Measurements from ENCODE around the gene CAMTA1. TPM values are rescaled to one million over a fixed set of nuclear protein-coding genes. Genes with fewer than 3 reads are reported as not detected.
A peak's percentile ranks its signal among the peaks of the same experiment; 100 is the strongest.

CAMTA1 gene
- total RNA-seq, 6 donors from 2014 or later, result 38.8 to 74.0 (median 46.1) TPM

DNA sequence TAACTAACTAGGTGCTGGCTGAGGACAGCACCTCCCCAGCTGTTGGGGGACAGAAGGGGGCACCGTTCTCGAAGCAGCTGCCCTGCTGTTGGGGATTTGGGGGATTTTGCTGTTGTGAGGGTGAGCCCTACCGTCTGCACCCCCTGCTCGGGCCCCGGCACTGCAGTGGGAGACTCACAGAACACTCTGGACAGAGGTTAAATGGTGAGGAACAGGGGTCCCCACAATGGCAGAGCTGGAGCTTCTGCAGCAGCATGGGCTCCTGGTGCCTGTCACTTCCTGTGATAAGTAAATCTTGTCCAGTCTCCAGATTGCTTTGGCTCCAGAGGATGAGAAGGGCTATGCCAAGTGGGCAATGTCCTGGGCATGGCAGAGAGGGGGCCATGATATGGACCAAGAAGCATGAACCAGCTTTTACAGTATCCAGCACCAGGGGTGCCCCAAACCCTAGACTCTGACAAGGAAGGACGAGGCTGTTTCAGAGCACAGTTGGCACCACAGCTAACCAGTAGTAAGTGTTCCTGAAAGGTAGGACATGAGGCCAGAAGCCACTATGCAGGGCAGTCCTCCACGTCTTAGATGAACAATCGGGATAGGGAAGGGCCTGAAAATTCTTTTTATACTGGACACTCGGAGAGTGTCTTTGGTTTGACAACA lies 620.7 kb downstream of the CAMTA1 start:
- Histone ChIP-seq H3K4me1 (no peaks in the 10 kb centered on the region), H3K9me3 (no peaks in the 10 kb centered on the region), H3K27ac (no peak overlapping the region), H3K27me3 (no peaks in the 10 kb centered on the region), H3K36me3 (no peaks in the 10 kb centered on the region), H3K4me3 (no peak overlapping the region)
- WGBS, 2 donors, result 92 to 100% methylated on average over 4 to 9 of the region's 9 CpGs
- TF ChIP-seq EP300 (IDR thresholded peaks at IDR 0.05) (no peak), POLR2A (IDR thresholded peaks at IDR 0.05) (no peak), POLR2AphosphoS5 (IDR thresholded peaks at IDR 0.05) (no peak)
- TF ChIP-seq, protein P1, sequence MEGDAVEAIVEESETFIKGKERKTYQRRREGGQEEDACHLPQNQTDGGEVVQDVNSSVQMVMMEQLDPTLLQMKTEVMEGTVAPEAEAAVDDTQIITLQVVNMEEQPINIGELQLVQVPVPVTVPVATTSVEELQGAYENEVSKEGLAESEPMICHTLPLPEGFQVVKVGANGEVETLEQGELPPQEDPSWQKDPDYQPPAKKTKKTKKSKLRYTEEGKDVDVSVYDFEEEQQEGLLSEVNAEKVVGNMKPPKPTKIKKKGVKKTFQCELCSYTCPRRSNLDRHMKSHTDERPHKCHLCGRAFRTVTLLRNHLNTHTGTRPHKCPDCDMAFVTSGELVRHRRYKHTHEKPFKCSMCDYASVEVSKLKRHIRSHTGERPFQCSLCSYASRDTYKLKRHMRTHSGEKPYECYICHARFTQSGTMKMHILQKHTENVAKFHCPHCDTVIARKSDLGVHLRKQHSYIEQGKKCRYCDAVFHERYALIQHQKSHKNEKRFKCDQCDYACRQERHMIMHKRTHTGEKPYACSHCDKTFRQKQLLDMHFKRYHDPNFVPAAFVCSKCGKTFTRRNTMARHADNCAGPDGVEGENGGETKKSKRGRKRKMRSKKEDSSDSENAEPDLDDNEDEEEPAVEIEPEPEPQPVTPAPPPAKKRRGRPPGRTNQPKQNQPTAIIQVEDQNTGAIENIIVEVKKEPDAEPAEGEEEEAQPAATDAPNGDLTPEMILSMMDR (IDR thresholded peaks at IDR 0.05), result no peak
- peak in 1 of 2 donors; percentile 5 for DNase-seq
- ATAC-seq (ENCODE audit: low FRiP score in 2 of 2), result no peak

DNA sequence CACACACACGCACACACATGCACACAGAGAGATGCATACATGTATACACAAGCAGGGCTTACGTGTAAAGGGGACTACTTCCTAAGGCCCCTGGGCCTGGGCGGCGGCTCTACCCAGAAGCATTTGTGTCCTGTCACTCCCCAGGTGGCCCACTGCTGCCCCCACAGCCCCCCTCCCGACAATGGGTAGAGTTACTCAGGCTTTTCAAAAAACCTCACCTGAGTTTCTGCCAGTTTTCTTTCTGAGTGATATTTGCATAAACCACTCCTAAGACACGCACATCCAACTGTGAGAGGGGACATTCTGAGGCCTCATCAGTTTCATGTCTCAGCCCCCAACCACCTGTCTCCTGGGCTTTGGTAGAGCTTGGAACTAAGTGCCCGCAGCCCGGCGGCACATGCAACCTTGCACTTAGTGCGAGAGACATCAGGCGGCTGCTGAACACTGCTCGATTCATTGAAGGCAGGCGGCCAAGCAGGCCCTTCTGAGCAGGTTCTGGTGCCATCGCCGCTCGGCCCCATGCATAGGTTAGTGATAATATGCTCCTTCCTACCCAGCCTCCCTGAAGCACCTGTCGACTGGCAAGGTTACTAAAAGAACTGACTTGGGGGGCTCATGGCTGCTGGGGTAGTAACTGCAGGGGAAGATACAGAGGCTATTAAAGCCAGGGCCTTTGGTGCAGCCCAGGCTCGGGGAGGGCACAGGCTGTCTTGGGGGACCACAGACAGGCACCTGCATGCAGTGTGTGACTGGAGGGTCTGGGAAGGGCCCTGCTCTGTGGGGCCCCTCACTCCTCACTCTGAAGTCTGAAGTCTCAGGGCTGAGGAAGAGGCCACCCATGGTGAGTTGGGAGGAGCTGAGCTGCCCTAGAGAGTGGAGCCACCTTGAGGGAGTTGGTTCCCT lies 621.6 kb downstream of the CAMTA1 start:
- Histone ChIP-seq H3K9me3 (no peaks in the 10 kb centered on the region), H3K36me3 (no peaks in the 10 kb centered on the region), H3K27me3 (no peaks in the 10 kb centered on the region), H3K4me3 (no peak overlapping the region), H3K4me1 (no peaks in the 10 kb centered on the region), H3K27ac (no peak overlapping the region)
- no peak for ATAC-seq (ENCODE audit: low FRiP score in 2 of 2)
- no peak for TF ChIP-seq EP300 (IDR thresholded peaks at IDR 0.05)
- TF ChIP-seq, protein P1 (IDR thresholded peaks at IDR 0.05), result no peak
- TF ChIP-seq POLR2AphosphoS5 (IDR thresholded peaks at IDR 0.05), result no peak
- TF ChIP-seq POLR2A (IDR thresholded peaks at IDR 0.05), result no peak
- peak; percentile 15 to 57 for DNase-seq
- WGBS, 2 donors, result 78 to 93% methylated on average over 7 to 18 of the region's 18 CpGs

DNA sequence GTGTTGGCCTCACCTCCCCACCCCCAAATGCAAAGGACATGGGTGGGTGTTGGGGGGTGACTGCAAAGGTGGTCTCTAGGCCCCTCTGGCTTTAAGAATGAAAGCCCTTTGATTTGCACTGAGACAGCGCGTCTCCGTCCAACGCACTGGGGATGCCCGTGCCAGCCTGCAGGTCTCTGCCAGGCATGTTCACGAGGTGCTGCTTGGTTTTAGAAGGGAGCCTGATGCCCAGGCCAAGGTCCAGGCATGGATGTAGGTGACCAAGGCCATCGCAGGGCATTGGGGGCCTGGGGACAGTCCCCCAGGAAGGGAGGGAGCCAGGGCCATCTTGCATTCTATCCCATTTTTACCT lies 622.3 kb downstream of the CAMTA1 start:
- no peak overlapping the region for H3K27ac ChIP-seq
- TF ChIP-seq POLR2AphosphoS5 (IDR thresholded peaks at IDR 0.05), result no peak
- TF ChIP-seq EP300 (IDR thresholded peaks at IDR 0.05), result no peak
- no peak for TF ChIP-seq POLR2A (IDR thresholded peaks at IDR 0.05)
- TF ChIP-seq, protein P1 (IDR thresholded peaks at IDR 0.05), result no peak
- no peaks in the 10 kb centered on the region for H3K36me3 ChIP-seq
- no peak for ATAC-seq (ENCODE audit: low FRiP score in 2 of 2)
- H3K9me3 ChIP-seq, result no peaks in the 10 kb centered on the region
- no peaks in the 10 kb centered on the region for H3K27me3 ChIP-seq
- WGBS, 2 donors, result 95% methylated on average over 7 of the region's 7 CpGs; no CpG with 5 or more reads in 1 of the 2 donors
- no peaks in the 10 kb centered on the region for H3K4me1 ChIP-seq
- no peak overlapping the region for H3K4me3 ChIP-seq
- DNase-seq, result peak; percentile 19 to 36

DNA sequence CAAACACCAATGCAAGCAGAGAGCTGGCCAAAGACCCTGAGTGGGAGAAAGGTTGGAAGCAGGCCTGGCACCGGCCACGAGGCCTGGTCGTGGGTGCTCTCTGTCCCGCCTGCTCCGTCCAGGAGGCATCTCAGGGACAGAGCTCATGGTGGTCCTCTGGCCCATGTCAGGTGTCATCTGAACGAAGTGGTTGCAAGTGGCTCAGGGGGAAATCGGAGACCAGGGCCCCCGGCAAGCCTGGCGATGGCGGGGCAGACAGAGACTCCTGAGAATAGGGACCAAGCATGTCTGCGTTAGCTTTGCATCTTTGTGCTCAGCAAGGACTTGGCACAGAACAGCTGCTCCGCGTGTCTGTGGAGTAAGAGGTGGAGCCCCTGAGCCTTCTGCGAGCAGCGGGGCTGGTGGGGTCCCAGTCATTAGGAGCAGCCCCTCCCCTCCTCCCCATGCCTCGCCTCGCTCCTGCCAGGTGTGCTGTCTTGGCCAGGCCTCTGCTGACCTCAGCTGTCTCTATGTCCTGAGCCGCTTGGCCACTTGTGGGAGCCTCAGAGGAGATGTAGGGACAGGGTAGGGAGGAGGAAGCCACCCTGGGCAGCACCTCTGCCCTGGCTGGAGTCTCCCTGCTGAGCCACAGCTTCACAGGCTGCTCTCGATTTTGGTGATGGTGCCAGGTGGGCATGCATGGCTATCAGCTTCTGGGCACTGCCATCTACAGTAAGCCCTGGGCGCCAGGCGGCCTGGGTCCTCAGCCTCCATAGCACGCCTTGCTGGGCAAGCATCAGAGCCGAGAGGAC lies 622.9 kb downstream of the CAMTA1 start:
- no peak overlapping the region for H3K4me3 ChIP-seq
- DNase-seq, result peak; percentile 17 to 70
- peak in 1 of 2 donors; percentile 32 for ATAC-seq (ENCODE audit: low FRiP score in 2 of 2)
- no peaks in the 10 kb centered on the region for H3K4me1 ChIP-seq
- no peaks in the 10 kb centered on the region for H3K36me3 ChIP-seq
- WGBS, 2 donors, result 90 to 92% methylated on average over 16 to 23 of the region's 23 CpGs
- no peak overlapping the region for H3K27ac ChIP-seq
- no peak for TF ChIP-seq POLR2A (IDR thresholded peaks at IDR 0.05)
- TF ChIP-seq EP300 (IDR thresholded peaks at IDR 0.05), result no peak
- TF ChIP-seq, protein P1 (IDR thresholded peaks at IDR 0.05), result no peak
- no peak for TF ChIP-seq POLR2AphosphoS5 (IDR thresholded peaks at IDR 0.05)
- H3K27me3 ChIP-seq, result no peaks in the 10 kb centered on the region
- no peaks in the 10 kb centered on the region for H3K9me3 ChIP-seq

All from upper lobe of left lung (tissue), 6 donors.